ENCODE data around the gene YY1AP1.

- TF ChIP-seq POLR2A (IDR thresholded peaks at IDR 0.05) (no peak), CTCF (IDR thresholded peaks at IDR 0.05) (no peak)
Observed at GRCh38 chr1:155657463-155657862, 31.1 kb downstream of the YY1AP1 start.
